Effector CD8-positive, alpha-beta T cell (primary cell): Measurements from ENCODE around the gene MMAB.

Source experiments
- DNase-seq: peaks from one replicate; lab custom pipeline; 2025; lab: John Stamatoyannopoulos, UW

MMAB gene

DNA sequence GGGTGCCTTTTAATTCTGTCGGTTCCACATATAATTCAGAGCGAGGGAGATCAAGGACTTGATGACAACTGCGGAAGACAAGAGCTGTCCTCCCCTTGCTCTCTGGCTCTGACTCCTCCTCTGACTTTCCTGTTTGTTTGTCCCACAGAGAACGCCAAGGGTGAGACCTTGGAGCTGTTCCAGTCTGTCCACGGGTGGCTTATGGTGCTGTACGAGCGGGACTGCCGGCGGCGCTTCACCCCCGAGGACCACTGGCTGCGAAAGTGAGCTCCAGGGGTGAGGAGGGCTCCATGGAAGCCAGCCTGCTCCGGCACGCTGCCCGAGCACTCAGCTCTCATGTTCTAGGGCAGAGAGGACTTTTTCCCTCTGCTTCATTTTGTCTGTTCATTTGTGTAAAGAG lies 63.1 kb downstream of the MMAB start:
- DNase-seq, result no peak

DNA sequence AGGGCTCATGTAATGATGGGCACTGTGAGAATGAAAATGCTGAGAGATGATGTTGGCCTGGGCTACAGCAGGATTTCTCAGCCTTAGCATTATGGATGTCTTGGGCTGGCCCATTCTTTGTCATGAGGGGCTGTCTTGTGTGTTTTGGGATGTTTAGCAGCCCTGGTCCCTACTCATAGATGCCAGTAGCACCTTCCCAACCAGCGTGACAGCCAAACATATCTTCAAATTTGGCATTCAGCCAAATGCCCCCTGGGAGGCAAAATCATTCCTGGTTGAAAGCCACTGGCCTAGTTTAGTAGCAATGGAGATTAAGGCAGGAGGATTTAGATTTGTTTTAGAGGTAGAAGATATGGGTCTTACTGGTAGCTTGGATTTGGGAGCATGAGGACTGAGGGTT lies 69.2 kb downstream of the MMAB start:
- no peak for DNase-seq
